Measurements from ENCODE around the gene CEACAM19. TPM values are rescaled to one million over a fixed set of nuclear protein-coding genes. Genes with fewer than 3 reads are reported as not detected.
"Not testable (repeated sequence)": the region's sequence is repeated elsewhere in the genome, so short reads cannot be mapped to it uniquely, and the experiment has no call there.

The CEACAM19 gene
- total RNA-seq, 2 experiments from 2014 or later = 0.23 to 0.34 TPM

- POLR2A ChIA-PET; ATAC-seq; H3K9me3 Mint-ChIP-seq (ENCODE audit: insufficient read depth); DNase-seq; H3K27ac Mint-ChIP-seq; H3K36me3 Mint-ChIP-seq (ENCODE audit: low read depth); H3K27me3 Mint-ChIP-seq (ENCODE audit: low read depth); H3K4me3 Mint-ChIP-seq: not testable (repeated sequence)
- peaks cover 38% of the 10 kb centered on the region for H3K4me1 Mint-ChIP-seq (ENCODE audit: low read depth)
- CTCF ChIA-PET = interaction anchor here (5.1 to 7.3 kb wide), 3 partner anchors 28 to 65 kb away, joined by 53 to 455 read pairs (median 133); partner anchors contain the start of gene CBLC
These were observed 49.1 kb downstream of the CEACAM19 start for GRCh38 chr19:44720396-44720795.

- H3K36me3 Mint-ChIP-seq (ENCODE audit: low read depth) = no peaks in the 10 kb centered on the region
- no peak for DNase-seq
- ChIA-PET CTCF (interaction anchor here (5.1 to 7.3 kb wide), 4 partner anchors 29 to 66 kb away, joined by 53 to 455 read pairs (median 106); partner anchors contain the start of gene CBLC), POLR2A (no interaction called here)
- peaks cover 41% of the 10 kb centered on the region for H3K4me1 Mint-ChIP-seq (ENCODE audit: low read depth)
- H3K27ac Mint-ChIP-seq = no peak overlapping the region
- peaks cover 3% of the 10 kb centered on the region for H3K9me3 Mint-ChIP-seq (ENCODE audit: insufficient read depth)
- no peak overlapping the region for H3K4me3 Mint-ChIP-seq
- peaks cover 8% of the 10 kb centered on the region for H3K27me3 Mint-ChIP-seq (ENCODE audit: low read depth)
- ATAC-seq = no peak
These were observed 49.7 kb downstream of the CEACAM19 start for GRCh38 chr19:44720945-44721344.

- H3K27me3 Mint-ChIP-seq (ENCODE audit: low read depth); H3K27ac Mint-ChIP-seq; H3K9me3 Mint-ChIP-seq (ENCODE audit: insufficient read depth); ATAC-seq; DNase-seq; H3K36me3 Mint-ChIP-seq (ENCODE audit: low read depth); H3K4me3 Mint-ChIP-seq; POLR2A ChIA-PET: not testable (repeated sequence)
- peaks cover 42% of the 10 kb centered on the region for H3K4me1 Mint-ChIP-seq (ENCODE audit: low read depth)
- CTCF ChIA-PET = interaction anchor here (0.6 to 7.3 kb wide), 8 partner anchors 9 to 151 kb away, joined by 3 to 455 read pairs (median 30); partner anchors contain the start of gene CBLC
These were observed 50.1 kb downstream of the CEACAM19 start for GRCh38 chr19:44721369-44721768.

GRCh38 chr19:44722131-44723121 lies 51.1 kb downstream of the CEACAM19 start:
- Mint-ChIP-seq H3K36me3 (ENCODE audit: low read depth) (no peaks in the 10 kb centered on the region), H3K9me3 (ENCODE audit: insufficient read depth) (no peaks in the 10 kb centered on the region), H3K27me3 (ENCODE audit: low read depth) (peaks cover 8% of the 10 kb centered on the region), H3K4me1 (ENCODE audit: low read depth) (peaks cover 43% of the 10 kb centered on the region), H3K4me3 (peak overlapping the region; percentile 13), H3K27ac (peak overlapping the region; percentile 60)
- CTCF ChIA-PET = interaction anchor here (0.5 to 7.3 kb wide), 19 partner anchors 7 to 456 kb away, joined by 3 to 455 read pairs (median 6); partner anchors contain the start of genes BLOC1S3, CBLC, NECTIN2 and TRAPPC6A
- peak; percentile 48 for DNase-seq
- no peak for ATAC-seq
- POLR2A ChIA-PET = interaction anchor here (1.3 to 4.5 kb wide), 2 partner anchors 46 to 49 kb away, joined by 4 to 28 read pairs; no protein-coding TSS in a partner anchor

- no peaks in the 10 kb centered on the region for H3K9me3 Mint-ChIP-seq (ENCODE audit: insufficient read depth)
- POLR2A ChIA-PET = interaction anchor here (1.0 to 4.5 kb wide), 4 partner anchors 26 to 48 kb away, joined by 4 to 28 read pairs (median 8); partner anchors contain the start of gene BCL3
- H3K4me3 Mint-ChIP-seq = peak overlapping the region; percentile 20
- CTCF ChIA-PET = interaction anchor here (0.6 to 7.3 kb wide), 44 partner anchors 9 to 455 kb away, joined by 3 to 455 read pairs (median 5); partner anchors contain the start of genes BCL3, BLOC1S3, CBLC and CEACAM19
- ATAC-seq (peak; percentile 67), DNase-seq (no peak)
- H3K27me3 Mint-ChIP-seq (ENCODE audit: low read depth) = peaks cover 6% of the 10 kb centered on the region
- H3K4me1 Mint-ChIP-seq (ENCODE audit: low read depth) = peaks cover 50% of the 10 kb centered on the region
- H3K27ac Mint-ChIP-seq = no peak overlapping the region
- no peaks in the 10 kb centered on the region for H3K36me3 Mint-ChIP-seq (ENCODE audit: low read depth)
These were observed 52.1 kb downstream of the CEACAM19 start for GRCh38 chr19:44723299-44723951.

- ChIA-PET CTCF (interaction anchor here (0.6 to 7.3 kb wide), 44 partner anchors 9 to 455 kb away, joined by 3 to 455 read pairs (median 5); partner anchors contain the start of genes BCL3, BLOC1S3, CBLC and CEACAM19), POLR2A (interaction anchor here (0.6 to 4.5 kb wide), 5 partner anchors 24 to 47 kb away, joined by 3 to 28 read pairs (median 7); partner anchors contain the start of gene BCL3)
- DNase-seq (peak; percentile 83), ATAC-seq (peak; percentile 94)
- Mint-ChIP-seq H3K27ac (no peak overlapping the region), H3K27me3 (ENCODE audit: low read depth) (peaks cover 3% of the 10 kb centered on the region), H3K9me3 (ENCODE audit: insufficient read depth) (no peaks in the 10 kb centered on the region), H3K4me3 (no peak overlapping the region), H3K4me1 (ENCODE audit: low read depth) (peaks cover 50% of the 10 kb centered on the region), H3K36me3 (ENCODE audit: low read depth) (no peaks in the 10 kb centered on the region)
These were observed 52.7 kb downstream of the CEACAM19 start for GRCh38 chr19:44723952-44724319.

- CTCF ChIA-PET = interaction anchor here (1.4 to 7.3 kb wide), 8 partner anchors 11 to 70 kb away, joined by 4 to 455 read pairs (median 20); partner anchors contain the start of gene CBLC
- peaks cover 50% of the 10 kb centered on the region for H3K4me1 Mint-ChIP-seq (ENCODE audit: low read depth)
- DNase-seq = no peak
- ATAC-seq = no peak
- H3K27me3 Mint-ChIP-seq (ENCODE audit: low read depth) = no peaks in the 10 kb centered on the region
- H3K4me3 Mint-ChIP-seq = no peak overlapping the region
- POLR2A ChIA-PET = interaction anchor here (0.6 to 4.5 kb wide), 3 partner anchors 28 to 46 kb away, joined by 3 to 28 read pairs (median 3); no protein-coding TSS in a partner anchor
- no peaks in the 10 kb centered on the region for H3K36me3 Mint-ChIP-seq (ENCODE audit: low read depth)
- H3K27ac Mint-ChIP-seq = no peak overlapping the region
- H3K9me3 Mint-ChIP-seq (ENCODE audit: insufficient read depth) = no peaks in the 10 kb centered on the region
These were observed 54.0 kb downstream of the CEACAM19 start for GRCh38 chr19:44725251-44725650.

GRCh38 chr19:44725684-44726083 lies 54.4 kb downstream of the CEACAM19 start:
- no peaks in the 10 kb centered on the region for H3K27me3 Mint-ChIP-seq (ENCODE audit: low read depth)
- CTCF ChIA-PET = interaction anchor here (1.4 to 7.3 kb wide), 4 partner anchors 12 to 58 kb away, joined by 4 to 455 read pairs (median 54); partner anchors contain the start of gene CBLC
- no peaks in the 10 kb centered on the region for H3K36me3 Mint-ChIP-seq (ENCODE audit: low read depth)
- DNase-seq (no peak), ATAC-seq (no peak)
- H3K27ac Mint-ChIP-seq = no peak overlapping the region
- no peak overlapping the region for H3K4me3 Mint-ChIP-seq
- peaks cover 50% of the 10 kb centered on the region for H3K4me1 Mint-ChIP-seq (ENCODE audit: low read depth)
- H3K9me3 Mint-ChIP-seq (ENCODE audit: insufficient read depth) = no peaks in the 10 kb centered on the region
- POLR2A ChIA-PET = interaction anchor here (0.6 to 4.5 kb wide), 2 partner anchors 28 to 45 kb away, joined by 3 to 28 read pairs; no protein-coding TSS in a partner anchor

GRCh38 chr19:44726465-44726864 lies 55.2 kb downstream of the CEACAM19 start:
- Mint-ChIP-seq H3K36me3 (ENCODE audit: low read depth) (no peaks in the 10 kb centered on the region), H3K4me1 (ENCODE audit: low read depth) (peaks cover 47% of the 10 kb centered on the region), H3K4me3 (no peak overlapping the region), H3K27me3 (ENCODE audit: low read depth) (no peaks in the 10 kb centered on the region), H3K9me3 (ENCODE audit: insufficient read depth) (no peaks in the 10 kb centered on the region), H3K27ac (no peak overlapping the region)
- no peak for DNase-seq
- CTCF ChIA-PET = interaction anchor here (1.4 to 7.3 kb wide), 3 partner anchors 29 to 58 kb away, joined by 4 to 455 read pairs (median 79); partner anchors contain the start of gene CBLC
- POLR2A ChIA-PET = no interaction called here
- ATAC-seq = no peak

- H3K27ac Mint-ChIP-seq = no peak overlapping the region
- no peak for ATAC-seq
- POLR2A ChIA-PET = no interaction called here
These were observed 56.9 kb downstream of the CEACAM19 start for GRCh38 chr19:44728178-44728577.

More at GRCh38 chr19:44728178-44728577, 56.9 kb downstream of the CEACAM19 start:
- Mint-ChIP-seq H3K4me3 (no peak overlapping the region), H3K36me3 (ENCODE audit: low read depth) (no peaks in the 10 kb centered on the region), H3K27me3 (ENCODE audit: low read depth) (no peaks in the 10 kb centered on the region), H3K9me3 (ENCODE audit: insufficient read depth) (no peaks in the 10 kb centered on the region), H3K4me1 (ENCODE audit: low read depth) (peaks cover 30% of the 10 kb centered on the region)
- CTCF ChIA-PET = interaction anchor here (1.0 to 3.0 kb wide), 5 partner anchors 39 to 118 kb away, joined by 3 to 32 read pairs (median 3); partner anchors contain the start of gene NECTIN2
- no peak for DNase-seq

Data from activated CD8-positive, alpha-beta T cell treated with anti-CD3 and anti-CD28 coated beads, Interleukin-2, amount 10 ng/mL, durations not matched to agents 7 days and 5 days (primary cell).